Mucosa of rectum (tissue), 2 donors: ENCODE data around the gene RNF7.

ENCODE experiments used
- H3K27ac ChIP-seq, 2 donors: one replicate each; pipeline ENCODE4 v1.7.0; 2013; ENCODE audit warnings: inconsistent platforms in 2 of 2, low read depth in 2 of 2, low read length in 2 of 2
- H3K27me3 ChIP-seq, 2 donors: one replicate each; pipeline ENCODE4 v1.7.0; 2013; ENCODE audit warnings: low read length in 2 of 2; ENCODE audit not compliant: control insufficient read depth in 2 of 2, insufficient read depth in 2 of 2
- H3K36me3 ChIP-seq, 2 donors: one replicate each; pipeline ENCODE4 v1.7.0; 2013; ENCODE audit warnings: low read length in 2 of 2; ENCODE audit not compliant: control insufficient read depth in 2 of 2, insufficient read depth in 2 of 2
- H3K4me1 ChIP-seq, 2 donors: one replicate each; pipeline ENCODE4 v1.7.0; 2013; ENCODE audit warnings: low read length in 2 of 2, mild to moderate bottlenecking in 1 of 2; ENCODE audit not compliant: control insufficient read depth in 2 of 2, insufficient read depth in 2 of 2
- H3K4me3 ChIP-seq, 2 donors: one replicate each; pipeline ENCODE4 v1.7.0; 2013; ENCODE audit warnings: low read length in 2 of 2
- H3K9ac ChIP-seq, 2 donors: one replicate each; pipeline ENCODE4 v1.7.0; 2013; ENCODE audit warnings: low read length in 2 of 2, low read depth in 1 of 2, mild to moderate bottlenecking in 1 of 2
- H3K9me3 ChIP-seq, 2 donors: one replicate each; pipeline ENCODE4 v1.7.0; 2013; ENCODE audit warnings: low read length in 2 of 2; ENCODE audit not compliant: control insufficient read depth in 2 of 2
- donor health status: healthy.
- donor health status: Normal muscosa, but diverticular disease.

Gene RNF7

DNA sequence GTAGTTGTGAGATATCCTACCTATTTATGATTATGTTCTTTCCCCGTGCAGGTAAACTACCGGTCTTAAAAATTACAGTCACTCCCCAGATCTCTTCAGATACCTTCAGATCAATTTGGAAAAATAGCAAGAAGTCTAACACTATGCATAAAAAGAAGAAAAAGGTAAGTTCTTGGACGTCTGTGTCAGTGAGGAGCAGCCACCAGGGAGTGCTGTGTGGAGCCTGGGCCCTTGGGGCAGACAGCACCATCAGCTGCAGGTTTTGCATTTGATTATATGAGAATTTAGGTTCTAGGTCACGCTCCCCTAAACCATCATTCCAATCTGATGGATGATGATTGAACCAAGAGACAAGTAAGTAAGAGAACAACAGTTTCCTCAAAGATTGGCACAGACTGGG lies 8.9 kb upstream of the RNF7 start:
- no peaks in the 10 kb centered on the region for H3K36me3 ChIP-seq
- H3K4me1 ChIP-seq, result no peaks in the 10 kb centered on the region
- H3K4me3 ChIP-seq, result no peak overlapping the region
- no peaks in the 10 kb centered on the region for H3K9me3 ChIP-seq
- H3K27ac ChIP-seq, result no peak overlapping the region
- no peaks in the 10 kb centered on the region for H3K27me3 ChIP-seq
- no peak overlapping the region for H3K9ac ChIP-seq

DNA sequence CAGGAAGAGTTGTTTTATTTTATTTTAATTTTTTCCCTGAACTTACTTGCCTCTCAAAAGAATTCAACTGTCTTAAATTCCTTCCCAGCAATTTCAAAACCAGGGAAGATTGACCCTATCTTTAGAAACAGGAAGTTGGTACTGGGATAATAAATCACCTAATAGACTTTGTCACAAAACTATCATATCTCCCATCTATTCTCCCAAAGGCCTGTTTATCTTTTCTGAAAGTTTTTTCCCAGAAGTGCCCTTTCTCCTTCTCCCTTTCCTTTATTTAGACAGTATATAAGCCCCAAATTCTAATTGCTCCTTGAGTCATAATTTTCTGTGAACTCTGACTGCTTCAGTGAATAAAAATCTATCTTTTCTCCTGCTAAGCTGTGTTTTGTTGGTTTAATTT lies 2.9 kb upstream of the RNF7 start:
- H3K4me1 ChIP-seq, result peaks cover 7% of the 10 kb centered on the region in 2 donors

DNA sequence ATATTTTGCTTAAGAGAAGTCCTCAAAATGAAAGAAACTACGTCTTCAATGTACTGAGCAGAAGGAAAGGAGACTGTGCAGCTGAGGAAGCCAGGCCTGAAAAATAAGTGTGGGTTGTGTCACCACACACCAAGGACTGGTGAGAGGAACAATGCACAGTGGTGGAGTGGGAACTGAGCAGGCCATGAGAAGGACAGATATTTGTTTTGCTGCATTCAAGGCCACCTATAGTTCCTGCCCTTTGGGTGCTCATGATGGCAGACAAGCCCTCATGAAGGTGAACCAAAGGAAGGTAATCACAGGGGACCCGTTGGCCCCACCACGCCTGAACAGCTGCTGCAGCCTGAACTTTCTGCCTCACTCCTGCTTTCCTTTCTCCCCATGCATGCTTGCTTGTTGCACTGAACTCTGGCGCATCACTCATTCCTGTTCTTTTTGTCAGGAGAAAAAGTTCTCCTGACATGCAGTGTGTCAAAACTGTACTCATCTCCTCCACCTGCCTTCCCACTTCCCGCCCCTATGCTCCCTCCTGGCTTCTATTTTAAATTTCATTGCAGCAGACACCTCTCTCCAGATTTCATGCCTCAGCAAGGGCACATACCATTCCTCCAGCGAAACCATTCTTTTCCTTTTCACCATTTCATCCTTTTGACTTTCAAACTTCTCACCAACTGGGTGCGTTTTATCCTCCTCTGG lies 2.2 kb upstream of the RNF7 start:
- Histone ChIP-seq H3K27me3 (no peaks in the 10 kb centered on the region), H3K9me3 (no peaks in the 10 kb centered on the region), H3K36me3 (no peaks in the 10 kb centered on the region), H3K9ac (no peak overlapping the region), H3K27ac (no peak overlapping the region), H3K4me1 (peaks cover 11 to 12% of the 10 kb centered on the region in 2 donors), H3K4me3 (no peak overlapping the region)

More for the DNA sequence above, 2.9 kb upstream of the RNF7 start:
- H3K9me3 ChIP-seq, result no peaks in the 10 kb centered on the region
- H3K36me3 ChIP-seq, result no peaks in the 10 kb centered on the region
- H3K9ac ChIP-seq, result no peak overlapping the region
- no peak overlapping the region for H3K27ac ChIP-seq
- no peaks in the 10 kb centered on the region for H3K27me3 ChIP-seq
- no peak overlapping the region for H3K4me3 ChIP-seq

DNA sequence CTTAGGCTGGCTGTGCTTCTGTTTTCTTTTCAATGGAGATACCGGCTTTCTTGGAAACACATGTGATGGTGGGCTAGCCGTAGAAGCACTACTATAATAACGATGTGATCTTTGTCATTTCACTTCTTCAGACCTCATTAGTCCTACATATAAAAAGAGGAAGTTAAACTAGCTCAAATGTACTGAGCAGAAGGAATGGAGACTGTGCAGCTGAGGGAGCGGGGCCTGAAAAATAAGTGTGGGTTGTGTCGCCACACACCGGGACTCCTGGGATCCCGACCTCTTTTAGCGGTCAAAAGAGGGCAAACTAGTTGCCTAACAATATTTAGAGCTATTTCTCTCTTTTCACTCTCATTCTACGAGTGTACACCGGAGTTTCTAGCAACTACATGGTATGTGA lies 1.0 kb upstream of the RNF7 start:
- Histone ChIP-seq H3K9me3 (no peaks in the 10 kb centered on the region), H3K36me3 (no peaks in the 10 kb centered on the region), H3K9ac (no peak overlapping the region), H3K4me1 (peaks cover 13 to 15% of the 10 kb centered on the region in 2 donors), H3K27me3 (no peaks in the 10 kb centered on the region), H3K4me3 (no peak overlapping the region), H3K27ac (no peak overlapping the region)

- Histone ChIP-seq H3K9ac (peak overlapping the region; percentile 48 to 73), H3K9me3 (no peaks in the 10 kb centered on the region), H3K36me3 (peaks cover 0 to 3% of the 10 kb centered on the region in 2 donors), H3K27ac (peak overlapping the region; percentile 75 to 84), H3K27me3 (no peaks in the 10 kb centered on the region), H3K4me1 (peaks cover 13 to 15% of the 10 kb centered on the region in 2 donors), H3K4me3 (peak overlapping the region; percentile 52 to 78)
These were observed 448 bp upstream of the RNF7 start for GRCh38 chr3:141737678-141738021.

DNA sequence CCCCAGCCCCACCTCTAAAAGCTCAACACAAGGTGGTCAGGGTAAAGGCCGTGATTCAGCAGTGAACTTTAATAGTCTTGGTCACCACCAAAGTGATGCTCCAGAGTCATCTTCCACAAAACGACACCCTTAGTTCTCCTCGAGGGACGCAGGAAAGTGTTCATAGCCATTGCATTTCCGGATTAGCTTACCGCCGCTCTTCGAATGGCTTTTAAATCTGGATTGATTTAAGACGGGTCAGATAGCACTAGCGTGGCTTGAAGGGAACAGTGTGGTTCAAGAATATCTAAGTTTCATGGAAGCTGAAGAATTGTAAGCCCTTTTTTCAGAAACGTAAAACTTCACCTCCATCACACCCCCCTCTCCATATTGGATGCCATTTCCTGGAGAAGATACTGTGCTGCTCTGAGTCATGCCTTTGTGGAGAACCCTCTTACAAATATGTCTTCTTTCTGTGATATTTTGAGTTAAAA lies 829 bp downstream of the RNF7 start:
- Histone ChIP-seq H3K27ac (peak overlapping the region; percentile 94 to 98), H3K4me3 (peak overlapping the region; percentile 84 to 91), H3K9me3 (no peaks in the 10 kb centered on the region), H3K4me1 (peaks cover 13 to 15% of the 10 kb centered on the region in 2 donors), H3K9ac (peak overlapping the region; percentile 90 to 96), H3K27me3 (no peaks in the 10 kb centered on the region), H3K36me3 (peaks cover 3 to 4% of the 10 kb centered on the region in 2 donors)

DNA sequence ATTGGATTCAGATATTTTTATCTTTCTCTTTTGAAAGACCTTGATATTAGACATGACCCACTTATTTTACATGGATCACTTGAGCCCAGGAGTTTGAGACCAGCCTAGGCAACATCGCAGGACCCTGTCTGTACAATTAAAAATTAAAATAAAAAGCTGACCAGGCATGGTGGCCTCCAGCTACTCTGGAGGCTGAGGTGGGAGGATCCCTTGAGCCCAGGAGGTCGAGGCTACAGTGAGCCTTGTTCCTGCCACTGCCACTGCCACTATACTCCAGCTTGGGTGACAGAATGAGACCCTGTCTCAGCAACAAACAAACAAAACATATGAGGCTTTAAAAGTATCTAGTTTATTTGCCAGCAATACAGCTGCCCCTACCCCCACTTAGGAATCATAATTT lies 1.6 kb downstream of the RNF7 start:
- Histone ChIP-seq H3K9ac (peak overlapping the region; percentile 90 to 96), H3K9me3 (no peaks in the 10 kb centered on the region), H3K36me3 (peaks cover 3 to 10% of the 10 kb centered on the region in 2 donors), H3K27ac (peak overlapping the region; percentile 94 to 98), H3K27me3 (no peaks in the 10 kb centered on the region), H3K4me3 (peak overlapping the region; percentile 84 to 91), H3K4me1 (peaks cover 13 to 15% of the 10 kb centered on the region in 2 donors)

- Histone ChIP-seq H3K4me3 (peak overlapping the region; percentile 84 to 91), H3K4me1 (peaks cover 13 to 15% of the 10 kb centered on the region in 2 donors), H3K36me3 (peaks cover 7 to 16% of the 10 kb centered on the region in 2 donors), H3K27me3 (no peaks in the 10 kb centered on the region), H3K9ac (peak overlapping the region; percentile 90 to 96), H3K27ac (peak overlapping the region; percentile 94 to 98), H3K9me3 (no peaks in the 10 kb centered on the region)
These were observed 2.3 kb downstream of the RNF7 start for GRCh38 chr3:141740349-141740748.

DNA sequence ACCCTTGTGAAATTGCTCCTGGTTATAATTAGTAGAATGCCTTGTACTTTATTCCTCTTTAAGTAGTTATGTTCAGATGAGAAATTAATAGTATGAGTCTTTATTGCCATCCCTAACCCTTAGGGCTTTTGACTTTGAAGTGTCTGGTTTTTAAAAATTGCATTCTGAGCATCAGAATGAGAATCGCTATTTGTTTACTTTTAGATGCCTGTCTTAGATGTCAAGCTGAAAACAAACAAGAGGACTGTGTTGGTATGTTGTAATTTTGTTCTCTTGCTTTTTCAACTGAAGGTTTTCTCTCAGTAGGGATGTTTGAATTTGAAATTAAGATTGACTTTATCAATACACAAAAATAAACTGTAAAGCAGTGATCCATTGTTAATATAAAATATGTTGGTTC lies 5.2 kb downstream of the RNF7 start:
- Histone ChIP-seq H3K4me3 (no peak overlapping the region), H3K9me3 (no peaks in the 10 kb centered on the region), H3K27me3 (no peaks in the 10 kb centered on the region), H3K9ac (no peak overlapping the region), H3K27ac (no peak overlapping the region), H3K36me3 (peaks cover 28 to 36% of the 10 kb centered on the region in 2 donors), H3K4me1 (peaks cover 13 to 15% of the 10 kb centered on the region in 2 donors)

DNA sequence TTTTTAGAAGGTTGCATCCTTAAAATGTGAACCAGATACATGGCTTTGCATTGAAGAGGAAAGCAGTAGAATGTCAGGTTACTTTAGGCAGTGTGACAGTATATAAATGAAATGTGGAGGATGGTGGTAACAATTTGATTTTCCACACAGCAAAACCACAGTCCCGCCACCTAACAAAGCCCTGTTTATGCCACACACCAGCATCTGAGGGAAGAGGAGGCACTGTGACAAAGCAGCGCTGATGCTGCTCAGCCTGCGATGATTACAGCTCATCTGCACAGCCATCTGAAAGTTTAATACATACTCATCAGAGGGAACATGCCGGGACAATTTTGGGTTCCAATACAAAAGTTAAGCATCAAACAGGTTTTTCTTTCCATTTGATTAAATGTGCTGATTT lies 8.9 kb downstream of the RNF7 start:
- H3K36me3 ChIP-seq, result peaks cover 33 to 50% of the 10 kb centered on the region in 2 donors
- no peak overlapping the region for H3K9ac ChIP-seq

More for the DNA sequence above, 8.9 kb downstream of the RNF7 start:
- H3K4me1 ChIP-seq, result no peaks in the 10 kb centered on the region
- H3K4me3 ChIP-seq, result no peak overlapping the region
- no peaks in the 10 kb centered on the region for H3K9me3 ChIP-seq
- H3K27ac ChIP-seq, result no peak overlapping the region
- no peaks in the 10 kb centered on the region for H3K27me3 ChIP-seq
